ENCODE measurements around the gene PRKCH. TPM values are rescaled to one million over a fixed set of nuclear protein-coding genes. Genes with fewer than 3 reads are reported as not detected.

The PRKCH gene
- total RNA-seq, 1 experiment from 2014 or later, result 5.2 TPM

DNA sequence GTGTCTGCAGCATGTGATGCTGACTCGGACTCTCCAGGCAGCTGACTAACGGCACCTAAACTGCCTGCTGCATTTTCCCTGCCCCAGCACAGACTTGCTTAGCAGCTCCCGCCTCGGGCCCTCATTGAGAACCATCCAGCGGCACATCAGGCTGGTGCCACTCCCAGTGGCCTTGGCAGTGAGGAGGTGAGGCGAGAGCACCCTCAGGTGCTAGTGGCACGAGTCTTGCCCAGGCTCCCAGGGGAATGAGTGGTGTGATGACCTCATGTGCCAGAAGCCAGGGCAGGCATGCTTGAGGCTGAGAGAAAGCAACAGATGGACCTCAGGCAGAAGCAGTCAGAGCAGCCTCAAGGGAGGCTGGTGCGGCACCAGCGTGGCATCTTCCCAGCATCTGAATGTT, 60.2 kb downstream of the PRKCH start:
- no peaks in the 10 kb centered on the region for H3K27me3 ChIP-seq (ENCODE audit: insufficient read depth, low read length)
- H3K56ac ChIP-seq (ENCODE audit: insufficient read length, low read depth, low read length), result no peak overlapping the region
- peak overlapping the region; percentile 46; the same call in 1 of the 2 replicates for H3K14ac ChIP-seq (ENCODE audit: insufficient read depth, low read length)
- Mint-ChIP-seq H3K9me3 (peaks cover 0 to under 1% of the 10 kb centered on the region in 2 experiments; a peak in 3 of 5 replicates), H3K4me3 (no peak overlapping the region), H3K4me1 (peaks cover 6 to 7% of the 10 kb centered on the region in 2 experiments; a peak in 3 of 4 replicates), H3K27me3 (ENCODE audit: low read depth) (no peaks in the 10 kb centered on the region; the same call in 1 of the 2 replicates), H3K27ac (no peak overlapping the region), H3K36me3 (ENCODE audit: insufficient read depth in 1 of 3, low read depth in 3 of 3) (no peaks in the 10 kb centered on the region; a peak in 1 of 7 replicates)
- no peak overlapping the region for H2BK5ac ChIP-seq (ENCODE audit: insufficient read length, low read length)
- H4K5ac ChIP-seq (ENCODE audit: insufficient read length, low read depth, low read length), result no peak overlapping the region
- H3K4me1 ChIP-seq (ENCODE audit: insufficient read depth, low read length), result no peaks in the 10 kb centered on the region
- H3K9me3 ChIP-seq (ENCODE audit: control insufficient read depth, low read depth, low read length), result no peaks in the 10 kb centered on the region
- H3K27ac ChIP-seq (ENCODE audit: insufficient read length, low read depth, low read length), result no peak overlapping the region
- WGBS (ENCODE audit: extremely low coverage, insufficient read length, low lambda C conversion rate), result no CpG with 5 or more reads among the region's 9 CpGs
- TF ChIP-seq CTCF (conservative IDR thresholded peaks at IDR 0.05), result no peak
- no peak overlapping the region for H2AK5ac ChIP-seq (ENCODE audit: insufficient read length, low read length)
- no peak overlapping the region for H2BK15ac ChIP-seq (ENCODE audit: low read depth, low read length)
- H4K20me1 ChIP-seq (ENCODE audit: control insufficient read depth, insufficient read depth, insufficient read length), result no peaks in the 10 kb centered on the region
- H3K9ac ChIP-seq (ENCODE audit: extremely low read depth, insufficient read length, low read length), result no peak overlapping the region
- H3K4ac ChIP-seq (ENCODE audit: low read depth, low read length), result peak overlapping the region; percentile 81; the same call in 1 of the 2 replicates
- no peak overlapping the region for H3T11ph ChIP-seq (ENCODE audit: low read length)
- no peak overlapping the region for H4K8ac ChIP-seq (replicated peaks; ENCODE audit: insufficient read length, low read depth, low read length)
- no peak overlapping the region for H2BK20ac ChIP-seq (ENCODE audit: low read depth, low read length, poor library complexity, severe bottlenecking)
- H2BK120ac ChIP-seq (ENCODE audit: low read depth, low read length, poor library complexity, severe bottlenecking), result no peak overlapping the region
- no peaks in the 10 kb centered on the region for H3K79me1 ChIP-seq (ENCODE audit: insufficient read depth, low read depth, low read length, poor library complexity, severe bottlenecking)
- no peak for DNase-seq
- no peak overlapping the region for H3K23ac ChIP-seq (ENCODE audit: insufficient read length, low read depth, low read length)
- H4K91ac ChIP-seq (ENCODE audit: insufficient read length, low read depth, low read length), result no peak overlapping the region
- H2BK12ac ChIP-seq (ENCODE audit: insufficient read length, low read depth, low read length), result no peak overlapping the region
- H3K18ac ChIP-seq (ENCODE audit: insufficient read length, low read depth, low read length), result no peak overlapping the region
- no peaks in the 10 kb centered on the region for H3K79me2 ChIP-seq (ENCODE audit: insufficient read depth, low read length)
- no peak overlapping the region for H3K4me2 ChIP-seq (ENCODE audit: insufficient read depth, insufficient read length, low read length)
- no peak overlapping the region for H2AFZ ChIP-seq (ENCODE audit: low read length)
- no peaks in the 10 kb centered on the region for H3K23me2 ChIP-seq (ENCODE audit: insufficient read length, low read depth, low read length, poor library complexity, severe bottlenecking)
